Measurements from ENCODE around the gene CNTN2. TPM values are rescaled to one million over a fixed set of nuclear protein-coding genes. Genes with fewer than 3 reads are reported as not detected.

Gene CNTN2
- total and polyA plus RNA-seq, 2 of the 4 experiments (the other 2 are of a cell fraction) = not detected

DNA sequence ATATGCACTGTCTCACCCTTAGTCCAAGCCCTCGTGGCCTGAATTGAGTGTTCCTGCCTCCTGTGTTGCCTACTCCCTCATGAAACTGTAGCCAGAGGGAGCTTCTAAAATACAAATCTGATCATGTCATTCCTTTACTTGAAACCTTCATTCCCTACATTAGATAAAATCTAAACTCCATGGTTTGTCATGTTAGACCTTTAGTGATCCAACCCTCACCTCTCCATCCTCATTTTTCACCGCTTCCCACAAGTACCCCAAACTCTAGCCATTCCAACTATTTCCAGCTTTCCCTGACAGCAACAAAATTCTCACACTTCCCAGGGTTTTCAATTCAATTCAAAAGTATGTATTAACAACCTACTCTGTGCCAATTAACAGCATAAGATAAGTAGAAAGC, 18.3 kb upstream of the CNTN2 start:
- intact Hi-C loops (cut with micrococcal nuclease) = no loop called here
- peaks cover 35% of the 10 kb centered on the region for H3K27me3 ChIP-seq (ENCODE audit: control insufficient read depth, insufficient read depth, low read length)
- in situ Hi-C loops (cut with MboI; ENCODE audit: low sequenced_read_pairs) = no loop called here
- no peak overlapping the region for H2BK120ac ChIP-seq (ENCODE audit: low read depth, low read length)
- no peaks in the 10 kb centered on the region for H3K9me3 ChIP-seq (ENCODE audit: control insufficient read depth, insufficient read depth, low read length)
- H2AK9ac ChIP-seq (replicated peaks; ENCODE audit: low read depth, low read length, poor library complexity) = peak overlapping the region; percentile 65
- no peak overlapping the region for H3K4me3 ChIP-seq (ENCODE audit: insufficient read depth, low read depth, low read length)
- H3K14ac ChIP-seq (replicated peaks; ENCODE audit: low read depth, low read length) = no peak overlapping the region
- H3K23ac ChIP-seq (ENCODE audit: low read depth, low read length) = no peak overlapping the region
- dilution Hi-C loops (cut with HindIII; ENCODE audit: low sequenced_read_pairs, unreplicated experiment) = no loop called here
- H4K20me1 ChIP-seq (ENCODE audit: insufficient read depth, low read length) = no peaks in the 10 kb centered on the region
- TF ChIP-seq, protein P1, sequence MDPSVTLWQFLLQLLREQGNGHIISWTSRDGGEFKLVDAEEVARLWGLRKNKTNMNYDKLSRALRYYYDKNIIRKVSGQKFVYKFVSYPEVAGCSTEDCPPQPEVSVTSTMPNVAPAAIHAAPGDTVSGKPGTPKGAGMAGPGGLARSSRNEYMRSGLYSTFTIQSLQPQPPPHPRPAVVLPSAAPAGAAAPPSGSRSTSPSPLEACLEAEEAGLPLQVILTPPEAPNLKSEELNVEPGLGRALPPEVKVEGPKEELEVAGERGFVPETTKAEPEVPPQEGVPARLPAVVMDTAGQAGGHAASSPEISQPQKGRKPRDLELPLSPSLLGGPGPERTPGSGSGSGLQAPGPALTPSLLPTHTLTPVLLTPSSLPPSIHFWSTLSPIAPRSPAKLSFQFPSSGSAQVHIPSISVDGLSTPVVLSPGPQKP (IDR thresholded peaks at IDR 0.05; ENCODE audit: borderline replicate concordance, low read depth, low read length) = no peak
- TF ChIP-seq SMC3 (IDR thresholded peaks at IDR 0.05; ENCODE audit: low read depth, low read length) (no peak), CEBPB (IDR thresholded peaks at IDR 0.05; ENCODE audit: low read depth, low read length) (no peak), RCOR1 (IDR thresholded peaks at IDR 0.05; ENCODE audit: insufficient replicate concordance, low read length) (no peak), POLR2A (IDR thresholded peaks at IDR 0.05; ENCODE audit: low read depth, low read length) (no peak), NFE2L2 (IDR thresholded peaks at IDR 0.05; ENCODE audit: low read depth, low read length) (no peak), MAFK (IDR thresholded peaks at IDR 0.05; ENCODE audit: low read depth, low read length) (no peak), BHLHE40 (IDR thresholded peaks at IDR 0.05; ENCODE audit: low read depth, low read length) (no peak), CHD1 (IDR thresholded peaks at IDR 0.05; ENCODE audit: low read depth, low read length) (no peak), MXI1 (IDR thresholded peaks at IDR 0.05; ENCODE audit: borderline replicate concordance, low read depth, low read length) (no peak), FOS (IDR thresholded peaks at IDR 0.05; ENCODE audit: low read depth, low read length) (no peak), RFX5 (IDR thresholded peaks at IDR 0.05; ENCODE audit: low read depth, low read length) (no peak), MAZ (IDR thresholded peaks at IDR 0.05; ENCODE audit: borderline replicate concordance, low read depth, low read length) (no peak), RAD21 (IDR thresholded peaks at IDR 0.05; ENCODE audit: low read length) (no peak)
- TF ChIP-seq, protein P2, sequence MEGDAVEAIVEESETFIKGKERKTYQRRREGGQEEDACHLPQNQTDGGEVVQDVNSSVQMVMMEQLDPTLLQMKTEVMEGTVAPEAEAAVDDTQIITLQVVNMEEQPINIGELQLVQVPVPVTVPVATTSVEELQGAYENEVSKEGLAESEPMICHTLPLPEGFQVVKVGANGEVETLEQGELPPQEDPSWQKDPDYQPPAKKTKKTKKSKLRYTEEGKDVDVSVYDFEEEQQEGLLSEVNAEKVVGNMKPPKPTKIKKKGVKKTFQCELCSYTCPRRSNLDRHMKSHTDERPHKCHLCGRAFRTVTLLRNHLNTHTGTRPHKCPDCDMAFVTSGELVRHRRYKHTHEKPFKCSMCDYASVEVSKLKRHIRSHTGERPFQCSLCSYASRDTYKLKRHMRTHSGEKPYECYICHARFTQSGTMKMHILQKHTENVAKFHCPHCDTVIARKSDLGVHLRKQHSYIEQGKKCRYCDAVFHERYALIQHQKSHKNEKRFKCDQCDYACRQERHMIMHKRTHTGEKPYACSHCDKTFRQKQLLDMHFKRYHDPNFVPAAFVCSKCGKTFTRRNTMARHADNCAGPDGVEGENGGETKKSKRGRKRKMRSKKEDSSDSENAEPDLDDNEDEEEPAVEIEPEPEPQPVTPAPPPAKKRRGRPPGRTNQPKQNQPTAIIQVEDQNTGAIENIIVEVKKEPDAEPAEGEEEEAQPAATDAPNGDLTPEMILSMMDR (conservative IDR thresholded peaks at IDR 0.05; ENCODE audit: low read depth, low read length) = no peak
- TF ChIP-seq, protein P3, sequence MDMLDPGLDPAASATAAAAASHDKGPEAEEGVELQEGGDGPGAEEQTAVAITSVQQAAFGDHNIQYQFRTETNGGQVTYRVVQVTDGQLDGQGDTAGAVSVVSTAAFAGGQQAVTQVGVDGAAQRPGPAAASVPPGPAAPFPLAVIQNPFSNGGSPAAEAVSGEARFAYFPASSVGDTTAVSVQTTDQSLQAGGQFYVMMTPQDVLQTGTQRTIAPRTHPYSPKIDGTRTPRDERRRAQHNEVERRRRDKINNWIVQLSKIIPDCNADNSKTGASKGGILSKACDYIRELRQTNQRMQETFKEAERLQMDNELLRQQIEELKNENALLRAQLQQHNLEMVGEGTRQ (IDR thresholded peaks at IDR 0.05; ENCODE audit: low read depth, low read length) = no peak
- H3K36me3 ChIP-seq (ENCODE audit: control insufficient read depth, insufficient read depth, low read length) = no peaks in the 10 kb centered on the region
- H3K79me1 ChIP-seq (ENCODE audit: low read depth in 1 of 2, low read length in 2 of 2) = no peaks in the 10 kb centered on the region
- POLR2A ChIA-PET (ENCODE audit: unreplicated experiment) = no interaction called here
- no peak overlapping the region for H3K4me2 ChIP-seq (ENCODE audit: low read depth, low read length)
- H4K5ac ChIP-seq (ENCODE audit: low read depth, low read length) = no peak overlapping the region
- H3K4ac ChIP-seq (ENCODE audit: low read depth, low read length) = no peak overlapping the region
- no peak overlapping the region for H2AK5ac ChIP-seq (ENCODE audit: low read depth, low read length)
- no peak overlapping the region for H4K8ac ChIP-seq (ENCODE audit: low read depth in 2 of 2, low read length in 2 of 2)
- H3K9ac ChIP-seq (ENCODE audit: low read depth, low read length) = no peak overlapping the region
- WGBS, 2 experiments (ENCODE audit: extremely low coverage in 2 of 2, insufficient read length in 1 of 2) = 63% methylated on average over 2 of the region's 2 CpGs; no CpG with 5 or more reads in 1 of the 2 experiments
- CTCF ChIA-PET = interaction anchor here (0.8 kb wide), 1 partner anchor 37 kb away, joined by 3 read pairs; no protein-coding TSS in a partner anchor
- BruUV-seq (replicated peaks) = no TSS peak
- no peaks in the 10 kb centered on the region for H3K4me1 ChIP-seq (ENCODE audit: control insufficient read depth, insufficient read depth, low read length)
- H2BK20ac ChIP-seq (ENCODE audit: low read depth, low read length) = no peak overlapping the region
- H4K91ac ChIP-seq (ENCODE audit: insufficient read depth, low read depth, low read length) = no peak overlapping the region
- H3K27ac ChIP-seq (ENCODE audit: insufficient read depth, low read length) = no peak overlapping the region
- DNase-seq (no peak), ATAC-seq (ENCODE audit: low read depth) (no peak)
- H2BK5ac ChIP-seq (ENCODE audit: low read depth, low read length, poor library complexity, severe bottlenecking) = no peak overlapping the region
- no peaks in the 10 kb centered on the region for H3K9me1 ChIP-seq (ENCODE audit: insufficient read depth, low read length)
- no peak overlapping the region for H3K56ac ChIP-seq (ENCODE audit: extremely low read depth, insufficient read depth, low read length)
- H2AFZ ChIP-seq (replicated peaks; ENCODE audit: low read length, poor library complexity) = no peak overlapping the region
- no peak overlapping the region for H3K18ac ChIP-seq (ENCODE audit: low read depth, low read length)
- no peak overlapping the region for H2BK15ac ChIP-seq (ENCODE audit: low read depth, low read length)
